Fibroblast of lung (primary cell): Measurements from ENCODE around the gene CDK15. TPM values are rescaled to one million over a fixed set of nuclear protein-coding genes. Genes with fewer than 3 reads are reported as not detected.

Experiments
- DNase-seq, 2 donors: peaks; one replicate each; pipeline versions ENCODE4 v3.0.0 to v3.0.0-alpha.2; 2010; ENCODE audit warnings: low read depth in 2 of 2
- H2AFZ ChIP-seq: 2 replicates; pipeline ENCODE4 v1.5.1; 2012; ENCODE audit warnings: low read length, control low read depth, inconsistent platforms
- H3K27ac ChIP-seq: 2 replicates; pipeline ENCODE4 v1.5.1; 2011; ENCODE audit warnings: low read length, control low read depth; ENCODE audit not compliant: insufficient read depth
- H3K27me3 ChIP-seq: 2 replicates; pipeline ENCODE4 v1.5.1; 2011; ENCODE audit warnings: mild to moderate bottlenecking, low read length; ENCODE audit not compliant: control insufficient read depth, insufficient read depth
- H3K36me3 ChIP-seq: 2 replicates; pipeline ENCODE4 v1.5.1; 2011; ENCODE audit warnings: low read length; ENCODE audit not compliant: control insufficient read depth, insufficient read depth
- H3K4me1 ChIP-seq: 2 replicates; pipeline ENCODE4 v1.5.1; 2011; ENCODE audit warnings: low read length; ENCODE audit not compliant: control insufficient read depth, insufficient read depth; ENCODE audit errors: extremely low read depth
- H3K4me2 ChIP-seq: 2 replicates; pipeline ENCODE4 v1.5.1; 2011; ENCODE audit warnings: low read length, control low read depth; ENCODE audit not compliant: insufficient read depth; ENCODE audit errors: extremely low read depth
- H3K4me3 ChIP-seq, 4 experiments: fragments of 200-600 bp in 1 of 4; sonication (generic) in 1 of 4; replicated peaks in 1 of 4; 2 replicates each; pipeline ENCODE4 v1.5.1; 2011 to 2016; ENCODE audit warnings: low read length in 4 of 4, low read depth in 3 of 4, mild to moderate bottlenecking in 3 of 4, control low read depth in 2 of 4, inconsistent platforms in 1 of 4, mixed read lengths in 1 of 4; ENCODE audit not compliant: insufficient read depth in 1 of 4; ENCODE audit errors: control extremely low read depth in 1 of 4
- H3K79me2 ChIP-seq: 2 replicates; pipeline ENCODE4 v1.5.1; 2012; ENCODE audit warnings: mild to moderate bottlenecking, low read length, inconsistent platforms; ENCODE audit not compliant: control insufficient read depth, insufficient read depth
- H3K9ac ChIP-seq: 2 replicates; pipeline ENCODE4 v1.5.1; 2011; ENCODE audit warnings: mild to moderate bottlenecking, low read length, control low read depth; ENCODE audit not compliant: insufficient read depth
- H3K9me3 ChIP-seq: 2 replicates; pipeline ENCODE4 v1.5.1; 2012; ENCODE audit warnings: low read depth, low read length; ENCODE audit not compliant: control insufficient read depth, insufficient read depth
- H4K20me1 ChIP-seq: 2 replicates; pipeline ENCODE4 v1.5.1; 2011; ENCODE audit warnings: low read length; ENCODE audit not compliant: control insufficient read depth, insufficient read depth; ENCODE audit errors: extremely low read depth
- EZH2 ChIP-seq: IDR thresholded peaks from 2 replicates; pipeline ENCODE4 v1.5.1; 2012; ENCODE audit warnings: low read length, control low read depth, mild to moderate bottlenecking; ENCODE audit errors: missing control alignments
- polyA plus RNA-seq, 2 donors: library from polyadenylated mRNA; depleted of rRNA in 1 of 2; stranded (reverse) in 1 of 2; unstranded in 1 of 2; fragments of >200 nt; gene quantifications; 2 replicates each; pipeline ENCODE4 v1.2.1, GENCODE V29; 2011 to 2012; ENCODE audit warnings: missing spikeins in 1 of 2
- total RNA-seq: library from RNA; depleted of rRNA; stranded (reverse); fragments of >200 nt; gene quantifications from 2 replicates; pipeline ENCODE4 v1.2.1, GENCODE V29; 2014
- TF ChIP-seq, protein P1 (sequence below), 2 donors: IDR thresholded peaks in 1 of 2; conservative IDR thresholded peaks in 1 of 2; 1 replicate in 1 of 2; 2 replicates in 1 of 2; pipeline ENCODE4 v1.5.1; 2011 to 2012; ENCODE audit warnings: low read length in 2 of 2, control low read depth in 1 of 2, inconsistent platforms in 1 of 2, low read depth in 1 of 2, mild to moderate bottlenecking in 1 of 2

CDK15 gene
- total and polyA plus RNA-seq, 2 donors (not counting 1 experiment from before 2014, with no cell fraction given) = 2.3 to 5.1 TPM

DNA sequence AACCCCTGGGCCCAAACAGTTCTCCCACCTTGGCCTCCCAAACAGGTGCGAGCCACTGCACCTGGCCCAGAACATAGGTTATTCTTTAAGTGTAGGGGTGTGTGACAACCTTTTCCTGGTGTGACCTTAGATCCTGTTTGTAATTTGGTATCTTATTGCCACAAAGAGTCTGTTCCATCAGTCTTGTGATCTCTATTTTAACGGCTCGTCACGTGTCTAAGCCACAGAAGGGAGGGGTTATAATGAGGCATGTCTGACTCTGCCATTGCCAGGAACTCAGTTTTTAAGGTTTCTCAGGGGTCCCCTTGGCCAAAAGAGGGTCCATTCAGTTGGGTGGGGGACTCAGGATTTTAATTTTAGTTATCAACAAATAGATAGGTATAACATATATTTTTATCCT lies 21.2 kb upstream of the CDK15 start:
- Histone ChIP-seq H3K4me1 (no peaks in the 10 kb centered on the region), H3K9ac (no peak overlapping the region), H3K27me3 (no peaks in the 10 kb centered on the region), H3K36me3 (no peaks in the 10 kb centered on the region), H3K4me2 (no peak overlapping the region), H3K9me3 (no peaks in the 10 kb centered on the region), H4K20me1 (no peaks in the 10 kb centered on the region), H2AFZ (no peak overlapping the region), H3K27ac (no peak overlapping the region), H3K4me3 (no peak overlapping the region), H3K79me2 (peaks cover 5% of the 10 kb centered on the region)
- no peak for DNase-seq
- TF ChIP-seq EZH2 = no peak
- TF ChIP-seq, protein P1, sequence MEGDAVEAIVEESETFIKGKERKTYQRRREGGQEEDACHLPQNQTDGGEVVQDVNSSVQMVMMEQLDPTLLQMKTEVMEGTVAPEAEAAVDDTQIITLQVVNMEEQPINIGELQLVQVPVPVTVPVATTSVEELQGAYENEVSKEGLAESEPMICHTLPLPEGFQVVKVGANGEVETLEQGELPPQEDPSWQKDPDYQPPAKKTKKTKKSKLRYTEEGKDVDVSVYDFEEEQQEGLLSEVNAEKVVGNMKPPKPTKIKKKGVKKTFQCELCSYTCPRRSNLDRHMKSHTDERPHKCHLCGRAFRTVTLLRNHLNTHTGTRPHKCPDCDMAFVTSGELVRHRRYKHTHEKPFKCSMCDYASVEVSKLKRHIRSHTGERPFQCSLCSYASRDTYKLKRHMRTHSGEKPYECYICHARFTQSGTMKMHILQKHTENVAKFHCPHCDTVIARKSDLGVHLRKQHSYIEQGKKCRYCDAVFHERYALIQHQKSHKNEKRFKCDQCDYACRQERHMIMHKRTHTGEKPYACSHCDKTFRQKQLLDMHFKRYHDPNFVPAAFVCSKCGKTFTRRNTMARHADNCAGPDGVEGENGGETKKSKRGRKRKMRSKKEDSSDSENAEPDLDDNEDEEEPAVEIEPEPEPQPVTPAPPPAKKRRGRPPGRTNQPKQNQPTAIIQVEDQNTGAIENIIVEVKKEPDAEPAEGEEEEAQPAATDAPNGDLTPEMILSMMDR (conservative IDR thresholded peaks at IDR 0.05 in 1 of 2, IDR thresholded peaks at IDR 0.05 in 1 of 2; ENCODE audit: low read depth in 1 of 2, low read length in 2 of 2) = no peak

DNA sequence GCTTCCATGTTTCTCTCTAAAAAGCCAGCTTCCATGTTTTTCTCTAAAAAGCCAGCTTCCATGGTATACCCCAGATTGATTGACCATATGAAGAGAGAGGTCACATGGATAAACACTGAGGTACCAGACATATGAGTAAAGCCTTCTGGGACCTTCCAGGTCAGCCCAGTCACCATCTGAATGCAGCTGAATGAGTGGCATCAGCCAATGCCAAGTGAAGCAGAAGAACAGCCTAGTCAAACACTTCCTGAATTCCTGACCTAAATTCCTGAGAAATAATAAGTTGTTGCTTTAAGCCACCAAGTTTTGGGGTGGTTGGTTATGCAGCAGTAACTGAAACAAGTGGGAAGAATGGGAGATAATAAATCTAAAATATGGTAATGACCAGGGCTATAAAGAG lies 19.9 kb upstream of the CDK15 start:
- no peaks in the 10 kb centered on the region for H3K27me3 ChIP-seq
- peak in 1 of 2 donors; percentile 75 for DNase-seq
- no peak overlapping the region for H3K9ac ChIP-seq
- no peaks in the 10 kb centered on the region for H4K20me1 ChIP-seq
- no peak overlapping the region for H3K4me2 ChIP-seq
- H2AFZ ChIP-seq = no peak overlapping the region
- no peaks in the 10 kb centered on the region for H3K9me3 ChIP-seq
- no peak for TF ChIP-seq EZH2
- TF ChIP-seq, protein P1 (conservative IDR thresholded peaks at IDR 0.05 in 1 of 2, IDR thresholded peaks at IDR 0.05 in 1 of 2; ENCODE audit: low read depth in 1 of 2, low read length in 2 of 2) = no peak
- H3K4me3 ChIP-seq = no peak overlapping the region
- H3K4me1 ChIP-seq = no peaks in the 10 kb centered on the region
- H3K79me2 ChIP-seq = no peaks in the 10 kb centered on the region
- H3K27ac ChIP-seq = no peak overlapping the region
- H3K36me3 ChIP-seq = no peaks in the 10 kb centered on the region

DNA sequence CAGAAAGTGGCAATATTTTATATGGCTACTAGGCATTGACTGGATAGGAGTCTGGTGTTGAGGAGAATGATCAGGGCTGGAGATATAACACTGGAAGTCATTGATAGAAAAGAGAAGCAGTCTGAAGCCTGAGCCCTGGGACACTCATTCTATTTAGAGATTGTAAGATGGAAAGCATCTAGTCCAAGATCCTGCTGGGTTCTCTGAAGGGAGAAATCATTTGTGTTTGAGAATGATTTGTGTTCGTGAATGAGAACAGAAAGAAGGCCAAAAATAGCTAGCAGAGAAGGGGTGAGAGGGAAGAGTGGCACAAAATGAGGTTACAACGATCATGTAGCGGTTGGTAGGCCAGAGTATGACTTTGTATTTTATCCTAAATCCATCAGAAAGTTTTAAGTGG lies 18.0 kb upstream of the CDK15 start:
- Histone ChIP-seq H4K20me1 (no peaks in the 10 kb centered on the region), H3K79me2 (no peaks in the 10 kb centered on the region), H3K36me3 (no peaks in the 10 kb centered on the region), H2AFZ (no peak overlapping the region), H3K9me3 (no peaks in the 10 kb centered on the region), H3K27me3 (no peaks in the 10 kb centered on the region), H3K27ac (no peak overlapping the region), H3K9ac (no peak overlapping the region), H3K4me1 (no peaks in the 10 kb centered on the region), H3K4me2 (no peak overlapping the region), H3K4me3 (no peak overlapping the region)
- no peak for DNase-seq
- TF ChIP-seq, protein P1 (conservative IDR thresholded peaks at IDR 0.05 in 1 of 2, IDR thresholded peaks at IDR 0.05 in 1 of 2; ENCODE audit: low read depth in 1 of 2, low read length in 2 of 2) = no peak
- TF ChIP-seq EZH2 = no peak
